ENCODE results near the gene POFUT2.

The POFUT2 gene

GRCh38 chr21:45325206-45326168, 37.8 kb upstream of the POFUT2 start:
- H3K4me1 ChIP-seq (ENCODE audit: insufficient read depth, low read length, severe bottlenecking): no peaks in the 10 kb centered on the region
- H3K4me3 ChIP-seq (ENCODE audit: low read depth, low read length, poor library complexity, severe bottlenecking): no peak overlapping the region
- no peak overlapping the region for H3K4me2 ChIP-seq (ENCODE audit: low read length)
- H3K79me2 ChIP-seq (ENCODE audit: insufficient read depth, low read length): no peaks in the 10 kb centered on the region
- TF ChIP-seq CTCF (IDR thresholded peaks at IDR 0.05; ENCODE audit: low read length) (no peak), EZH2 (IDR thresholded peaks at IDR 0.05; ENCODE audit: borderline replicate concordance, low read length) (no peak)
- no peaks in the 10 kb centered on the region for H3K9me2 ChIP-seq (ENCODE audit: low read depth, low read length)
- no peaks in the 10 kb centered on the region for H3F3A ChIP-seq (ENCODE audit: insufficient read depth, low read length)
- H3K27ac ChIP-seq (ENCODE audit: low read depth, low read length, poor library complexity, severe bottlenecking): no peak overlapping the region
- no peaks in the 10 kb centered on the region for H3K36me3 ChIP-seq (ENCODE audit: insufficient read depth, low read length)
- H2AFZ ChIP-seq (ENCODE audit: low read length): no peak overlapping the region
- no peaks in the 10 kb centered on the region for H4K20me1 ChIP-seq (ENCODE audit: insufficient read depth, low read length)
- no peaks in the 10 kb centered on the region for H3K27me3 ChIP-seq (ENCODE audit: insufficient read depth, low read length)
- H3K9me3 ChIP-seq (ENCODE audit: low read length): no peaks in the 10 kb centered on the region
- H3K9ac ChIP-seq (ENCODE audit: low read length): no peak overlapping the region

GRCh38 chr21:45324489-45325205, 37.0 kb upstream of the POFUT2 start:
- Histone ChIP-seq H3K4me1 (ENCODE audit: insufficient read depth, low read length, severe bottlenecking) (no peaks in the 10 kb centered on the region), H2AFZ (ENCODE audit: low read length) (no peak overlapping the region), H3K9me2 (ENCODE audit: low read depth, low read length) (no peaks in the 10 kb centered on the region), H3K79me2 (ENCODE audit: insufficient read depth, low read length) (no peaks in the 10 kb centered on the region), H3K27me3 (ENCODE audit: insufficient read depth, low read length) (no peaks in the 10 kb centered on the region), H3K9me3 (ENCODE audit: low read length) (no peaks in the 10 kb centered on the region), H4K20me1 (ENCODE audit: insufficient read depth, low read length) (no peaks in the 10 kb centered on the region), H3K4me3 (ENCODE audit: low read depth, low read length, poor library complexity, severe bottlenecking) (no peak overlapping the region), H3K27ac (ENCODE audit: low read depth, low read length, poor library complexity, severe bottlenecking) (no peak overlapping the region), H3K36me3 (ENCODE audit: insufficient read depth, low read length) (no peaks in the 10 kb centered on the region), H3K9ac (ENCODE audit: low read length) (no peak overlapping the region), H3F3A (ENCODE audit: insufficient read depth, low read length) (no peaks in the 10 kb centered on the region), H3K4me2 (ENCODE audit: low read length) (no peak overlapping the region)
- TF ChIP-seq EZH2 (IDR thresholded peaks at IDR 0.05; ENCODE audit: borderline replicate concordance, low read length): no peak
- no peak for TF ChIP-seq CTCF (IDR thresholded peaks at IDR 0.05; ENCODE audit: low read length)

- no peak overlapping the region for H3K27ac ChIP-seq (ENCODE audit: low read depth, low read length, poor library complexity, severe bottlenecking)
- no peaks in the 10 kb centered on the region for H3K4me1 ChIP-seq (ENCODE audit: insufficient read depth, low read length, severe bottlenecking)
- H3K79me2 ChIP-seq (ENCODE audit: insufficient read depth, low read length): no peaks in the 10 kb centered on the region
- H3K4me3 ChIP-seq (ENCODE audit: low read depth, low read length, poor library complexity, severe bottlenecking): no peak overlapping the region
- H3F3A ChIP-seq (ENCODE audit: insufficient read depth, low read length): no peaks in the 10 kb centered on the region
- H4K20me1 ChIP-seq (ENCODE audit: insufficient read depth, low read length): no peaks in the 10 kb centered on the region
- no peak overlapping the region for H3K9ac ChIP-seq (ENCODE audit: low read length)
- no peaks in the 10 kb centered on the region for H3K27me3 ChIP-seq (ENCODE audit: insufficient read depth, low read length)
- H3K9me3 ChIP-seq (ENCODE audit: low read length): no peaks in the 10 kb centered on the region
- H2AFZ ChIP-seq (ENCODE audit: low read length): no peak overlapping the region
- H3K4me2 ChIP-seq (ENCODE audit: low read length): no peak overlapping the region
- no peaks in the 10 kb centered on the region for H3K36me3 ChIP-seq (ENCODE audit: insufficient read depth, low read length)
- TF ChIP-seq CTCF (IDR thresholded peaks at IDR 0.05; ENCODE audit: low read length) (no peak), EZH2 (IDR thresholded peaks at IDR 0.05; ENCODE audit: borderline replicate concordance, low read length) (no peak)
- H3K9me2 ChIP-seq (ENCODE audit: low read depth, low read length): no peaks in the 10 kb centered on the region
Measured at GRCh38 chr21:45323487-45324311, 36.0 kb upstream of the POFUT2 start.

Data from OCI-LY1 (cell line).